Measurements from ENCODE around the gene CPXM2.

GRCh38 chr10:123928427-123928826, 36.8 kb upstream of the CPXM2 start:
- TF ChIP-seq CTCF (IDR thresholded peaks at IDR 0.05), result no peak
- no peak for TF ChIP-seq EZH2 (IDR thresholded peaks at IDR 0.05; ENCODE audit: borderline replicate concordance, insufficient read depth, low read depth, low read length, poor library complexity, severe bottlenecking)
